H9 (cell line): ENCODE results near the gene OR1J4. TPM values are rescaled to one million over a fixed set of nuclear protein-coding genes. Genes with fewer than 3 reads are reported as not detected.
"Not testable (repeated sequence)": the region's sequence is repeated elsewhere in the genome, so short reads cannot be mapped to it uniquely, and the experiment has no call there.

Experiments
- DNase-seq: peaks from one replicate; pipeline ENCODE4 v3.0.0-alpha.2; 2017
- H2AFZ ChIP-seq: one replicate; pipeline ENCODE4 v1.6.1; 2013; ENCODE audit warnings: mild to moderate bottlenecking, low read length, control low read depth, moderate library complexity
- H2AK5ac ChIP-seq: 2 replicates; pipeline ENCODE4 v1.6.1; 2013; ENCODE audit warnings: low read length, control low read depth, mixed read lengths; ENCODE audit not compliant: insufficient read length
- H2BK120ac ChIP-seq: one replicate; pipeline ENCODE4 v1.6.1; 2013; ENCODE audit warnings: low read depth, mild to moderate bottlenecking, low read length, control low read depth, inconsistent platforms; ENCODE audit not compliant: poor library complexity, severe bottlenecking
- H2BK12ac ChIP-seq: 2 replicates; pipeline ENCODE4 v1.6.1; 2013; ENCODE audit warnings: low read length, control low read depth, mixed read lengths, low read depth; ENCODE audit not compliant: insufficient read length
- H2BK15ac ChIP-seq: 2 replicates; pipeline ENCODE4 v1.6.1; 2013; ENCODE audit warnings: low read depth, low read length, control low read depth
- H2BK20ac ChIP-seq: one replicate; pipeline ENCODE4 v1.6.1; 2013; ENCODE audit warnings: low read depth, mild to moderate bottlenecking, low read length, control low read depth, inconsistent platforms; ENCODE audit not compliant: poor library complexity, severe bottlenecking
- H2BK5ac ChIP-seq: 2 replicates; pipeline ENCODE4 v1.6.1; 2013; ENCODE audit warnings: low read length, control low read depth, mixed read lengths; ENCODE audit not compliant: insufficient read length
- H3K14ac ChIP-seq: 2 replicates; pipeline ENCODE4 v1.6.1; 2013; ENCODE audit warnings: low read length, control low read depth; ENCODE audit not compliant: insufficient read depth
- H3K18ac ChIP-seq: 2 replicates; pipeline ENCODE4 v1.6.1; 2013; ENCODE audit warnings: low read depth, mild to moderate bottlenecking, mixed read lengths, low read length, control low read depth; ENCODE audit not compliant: insufficient read length
- H3K23ac ChIP-seq: 2 replicates; pipeline ENCODE4 v1.6.1; 2013; ENCODE audit warnings: low read length, control low read depth, mixed read lengths, low read depth; ENCODE audit not compliant: insufficient read length
- H3K23me2 ChIP-seq: 2 replicates; pipeline ENCODE4 v1.6.1; 2013; ENCODE audit warnings: low read depth, mild to moderate bottlenecking, mixed read lengths, low read length, control low read depth; ENCODE audit not compliant: insufficient read length, poor library complexity, severe bottlenecking
- H3K27ac ChIP-seq: 2 replicates; pipeline ENCODE4 v1.5.1; 2013; ENCODE audit warnings: low read length, control low read depth, mixed read lengths, low read depth; ENCODE audit not compliant: insufficient read length
- H3K27me3 ChIP-seq: 2 replicates; pipeline ENCODE4 v1.6.1; 2013; ENCODE audit warnings: low read length, control low read depth, inconsistent platforms; ENCODE audit not compliant: insufficient read depth
- H3K4ac ChIP-seq: 2 replicates; pipeline ENCODE4 v1.6.1; 2013; ENCODE audit warnings: low read depth, mild to moderate bottlenecking, control low read depth, inconsistent platforms, low read length, moderate library complexity
- H3K4me1 ChIP-seq: 2 replicates; pipeline ENCODE4 v1.6.1; 2013; ENCODE audit warnings: low read length, control low read depth, inconsistent platforms; ENCODE audit not compliant: insufficient read depth
- H3K4me2 ChIP-seq: 2 replicates; pipeline ENCODE4 v1.6.1; 2013; ENCODE audit warnings: low read length, control low read depth, mixed read lengths; ENCODE audit not compliant: insufficient read length, insufficient read depth
- H3K56ac ChIP-seq: 2 replicates; pipeline ENCODE4 v1.6.1; 2013; ENCODE audit warnings: low read depth, mild to moderate bottlenecking, mixed read lengths, low read length, control low read depth; ENCODE audit not compliant: insufficient read length
- H3K79me1 ChIP-seq: 2 replicates; pipeline ENCODE4 v1.6.1; 2013; ENCODE audit warnings: low read depth, mild to moderate bottlenecking, moderate library complexity, low read length, control low read depth, inconsistent platforms; ENCODE audit not compliant: insufficient read depth, poor library complexity, severe bottlenecking
- H3K79me2 ChIP-seq: 2 replicates; pipeline ENCODE4 v1.6.1; 2013; ENCODE audit warnings: low read length, control low read depth, inconsistent platforms; ENCODE audit not compliant: insufficient read depth
- H3K9ac ChIP-seq: 2 replicates; pipeline ENCODE4 v1.6.1; 2013; ENCODE audit warnings: low read length, control low read depth, mixed read lengths; ENCODE audit not compliant: insufficient read length; ENCODE audit errors: extremely low read depth
- H3K9me3 ChIP-seq: one replicate; pipeline ENCODE4 v1.6.1; 2013; ENCODE audit warnings: low read depth, low read length, inconsistent platforms; ENCODE audit not compliant: control insufficient read depth
- H3T11ph ChIP-seq: one replicate; pipeline ENCODE4 v1.6.1; 2013; ENCODE audit warnings: mild to moderate bottlenecking, low read length, control low read depth, inconsistent platforms
- H4K20me1 ChIP-seq: one replicate; pipeline ENCODE4 v1.6.1; 2013; ENCODE audit not compliant: control insufficient read depth, insufficient read length, insufficient read depth
- H4K5ac ChIP-seq: 2 replicates; pipeline ENCODE4 v1.6.1; 2013; ENCODE audit warnings: low read depth, mild to moderate bottlenecking, mixed read lengths, low read length, control low read depth; ENCODE audit not compliant: insufficient read length
- H4K8ac ChIP-seq: replicated peaks from 2 replicates; pipeline ENCODE4 v1.6.1; 2013; ENCODE audit warnings: low read length, control low read depth, mixed read lengths, low read depth; ENCODE audit not compliant: insufficient read length
- H4K91ac ChIP-seq: 2 replicates; pipeline ENCODE4 v1.6.1; 2013; ENCODE audit warnings: low read depth, mild to moderate bottlenecking, moderate library complexity, mixed read lengths, low read length, control low read depth; ENCODE audit not compliant: insufficient read length
- H3K27ac Mint-ChIP-seq, 3 experiments: 2 replicates in 2 of 3; 3 replicates in 1 of 3; pipeline ENCODE4 v1.8.0; 2020 to 2021; ENCODE audit warnings: mixed read lengths in 3 of 3, mild to moderate bottlenecking in 1 of 3, moderate library complexity in 1 of 3
- H3K27me3 Mint-ChIP-seq: 2 replicates; pipeline ENCODE4 v1.8.0; 2021; ENCODE audit warnings: low read depth, mild to moderate bottlenecking, moderate library complexity, mixed read lengths
- H3K36me3 Mint-ChIP-seq, 3 experiments: 2 replicates in 2 of 3; 3 replicates in 1 of 3; pipeline ENCODE4 v1.8.0; 2020 to 2021; ENCODE audit warnings: low read depth in 3 of 3, mixed read lengths in 3 of 3; ENCODE audit not compliant: insufficient read depth in 1 of 3
- H3K4me1 Mint-ChIP-seq, 2 experiments: 2 replicates each; pipeline ENCODE4 v1.8.0; 2020; ENCODE audit warnings: mixed read lengths in 2 of 2
- H3K4me3 Mint-ChIP-seq, 2 experiments: 2 replicates in 1 of 2; 3 replicates in 1 of 2; pipeline ENCODE4 v1.8.0; 2020 to 2021; ENCODE audit warnings: mild to moderate bottlenecking in 2 of 2, mixed read lengths in 2 of 2, moderate library complexity in 1 of 2
- H3K9me3 Mint-ChIP-seq, 2 experiments: 2 replicates in 1 of 2; 3 replicates in 1 of 2; pipeline ENCODE4 v1.8.0; 2020; ENCODE audit warnings: mild to moderate bottlenecking in 2 of 2, mixed read lengths in 2 of 2, moderate library complexity in 1 of 2
- WGBS: extraction: QIAGEN DNeasy Blood & Tissue Kit; methylation state at CpG from one replicate; pipeline ENCODE4 v1.1.7; 2013; ENCODE audit warnings: missing lambda C conversion rate, low lambda C conversion rate, mixed read lengths; ENCODE audit not compliant: insufficient read length; ENCODE audit errors: extremely low coverage; 5-methylcytosine and 5-hydroxymethylcytosine counted together
- total RNA-seq: library from RNA; stranded (reverse); gene quantifications from 2 replicates; pipeline ENCODE4 v1.2.1, GENCODE V29; 2021
- TF ChIP-seq, protein P1 (sequence below): fragments of 200-600 bp; sonication (generic); conservative IDR thresholded peaks from 3 replicates; pipeline ENCODE4 v1.8.0; 2021; ENCODE audit warnings: antibody characterized with exemption, mild to moderate bottlenecking

The OR1J4 gene
- total RNA-seq, 1 experiment from 2014 or later, result not detected

DNA sequence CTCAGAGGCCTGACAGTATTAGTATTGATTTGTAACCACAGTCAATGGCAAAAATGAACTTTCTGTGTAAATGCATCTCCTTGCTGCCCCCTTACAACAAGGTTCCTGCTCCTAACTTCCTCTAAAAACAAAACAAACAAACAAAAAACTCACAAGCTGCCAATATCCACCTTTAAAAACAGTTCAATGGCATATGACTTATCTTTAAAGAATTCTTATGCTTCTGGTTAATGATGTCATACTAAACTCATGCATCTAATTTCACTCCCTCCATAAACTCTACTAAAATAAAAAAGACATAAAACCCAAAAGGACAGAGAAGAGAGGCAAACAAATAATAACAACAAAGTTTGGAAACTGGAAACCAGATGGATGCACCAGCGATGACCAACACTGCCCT is 17.2 kb downstream of the OR1J4 start:
- Histone ChIP-seq H3K18ac (no peak overlapping the region), H3K79me2 (no peaks in the 10 kb centered on the region)
- H3K9me3 Mint-ChIP-seq, result peaks cover 79% of the 10 kb centered on the region in 2 experiments

DNA sequence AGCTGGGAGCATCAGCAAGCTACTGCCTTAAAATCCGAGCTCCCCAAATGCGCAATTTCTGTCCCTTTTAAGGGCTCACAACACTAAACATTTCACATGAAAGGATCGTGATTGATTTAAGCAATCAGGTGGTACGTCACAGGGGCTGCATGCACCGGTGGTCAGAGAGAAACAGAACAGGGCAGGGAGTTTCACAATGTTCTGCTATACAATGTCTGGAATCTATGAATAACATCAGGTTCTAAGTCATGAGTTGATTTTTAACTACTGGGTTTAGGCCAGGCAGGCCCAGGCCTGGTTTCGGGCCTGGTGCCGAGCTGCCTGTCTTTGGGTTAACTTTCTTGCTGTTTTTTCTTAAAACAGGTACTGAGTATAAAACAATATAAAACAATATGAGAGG is 18.1 kb downstream of the OR1J4 start:
- not testable (repeated sequence) for H3K18ac ChIP-seq, H3K27me3 ChIP-seq, H3K27ac Mint-ChIP-seq, H3K27me3 Mint-ChIP-seq, H2BK120ac ChIP-seq, H3K14ac ChIP-seq, H3K23ac ChIP-seq, H2BK12ac ChIP-seq, H3K4me1 ChIP-seq, H3K79me1 ChIP-seq, H3K23me2 ChIP-seq, H4K91ac ChIP-seq, H4K20me1 ChIP-seq, H3K27ac ChIP-seq, H2AFZ ChIP-seq, H3K56ac ChIP-seq, H3K9ac ChIP-seq, H2BK5ac ChIP-seq, H3K4me3 Mint-ChIP-seq, DNase-seq, H3K4me2 ChIP-seq, H4K8ac ChIP-seq, H3K79me2 ChIP-seq, H4K5ac ChIP-seq, H3T11ph ChIP-seq, H2AK5ac ChIP-seq, H3K4me1 Mint-ChIP-seq, H3K4ac ChIP-seq, H2BK20ac ChIP-seq, H2BK15ac ChIP-seq
- peaks cover 24% of the 10 kb centered on the region for H3K9me3 ChIP-seq
- Mint-ChIP-seq H3K36me3 (peaks cover 0 to 31% (median 13%) of the 10 kb centered on the region in 3 experiments; a peak in 5 of 7 replicates), H3K9me3 (peaks cover 77 to 82% of the 10 kb centered on the region in 2 experiments)
- no CpG with 5 or more reads among the region's 7 CpGs for WGBS

More for the DNA sequence above, 17.2 kb downstream of the OR1J4 start:
- no peak overlapping the region for H2AFZ ChIP-seq
- TF ChIP-seq, protein P1, sequence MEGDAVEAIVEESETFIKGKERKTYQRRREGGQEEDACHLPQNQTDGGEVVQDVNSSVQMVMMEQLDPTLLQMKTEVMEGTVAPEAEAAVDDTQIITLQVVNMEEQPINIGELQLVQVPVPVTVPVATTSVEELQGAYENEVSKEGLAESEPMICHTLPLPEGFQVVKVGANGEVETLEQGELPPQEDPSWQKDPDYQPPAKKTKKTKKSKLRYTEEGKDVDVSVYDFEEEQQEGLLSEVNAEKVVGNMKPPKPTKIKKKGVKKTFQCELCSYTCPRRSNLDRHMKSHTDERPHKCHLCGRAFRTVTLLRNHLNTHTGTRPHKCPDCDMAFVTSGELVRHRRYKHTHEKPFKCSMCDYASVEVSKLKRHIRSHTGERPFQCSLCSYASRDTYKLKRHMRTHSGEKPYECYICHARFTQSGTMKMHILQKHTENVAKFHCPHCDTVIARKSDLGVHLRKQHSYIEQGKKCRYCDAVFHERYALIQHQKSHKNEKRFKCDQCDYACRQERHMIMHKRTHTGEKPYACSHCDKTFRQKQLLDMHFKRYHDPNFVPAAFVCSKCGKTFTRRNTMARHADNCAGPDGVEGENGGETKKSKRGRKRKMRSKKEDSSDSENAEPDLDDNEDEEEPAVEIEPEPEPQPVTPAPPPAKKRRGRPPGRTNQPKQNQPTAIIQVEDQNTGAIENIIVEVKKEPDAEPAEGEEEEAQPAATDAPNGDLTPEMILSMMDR, result no peak
- H3K27me3 Mint-ChIP-seq, result peaks cover 1% of the 10 kb centered on the region
- H3K9me3 ChIP-seq, result peaks cover 15% of the 10 kb centered on the region
- H4K8ac ChIP-seq, result no peak overlapping the region
- H3K56ac ChIP-seq, result no peak overlapping the region
- no peak overlapping the region for H2BK5ac ChIP-seq
- no peak overlapping the region for H3K4me2 ChIP-seq
- H4K5ac ChIP-seq, result no peak overlapping the region
- H3K27ac Mint-ChIP-seq, result no peak overlapping the region
- H3K4me1 ChIP-seq, result no peaks in the 10 kb centered on the region
- no peaks in the 10 kb centered on the region for H3K4me1 Mint-ChIP-seq
- H3K23me2 ChIP-seq, result no peaks in the 10 kb centered on the region
- H3K9ac ChIP-seq, result no peak overlapping the region
- H4K20me1 ChIP-seq, result no peaks in the 10 kb centered on the region
- no peak overlapping the region for H3K27ac ChIP-seq
- no peak overlapping the region for H2BK12ac ChIP-seq
- H3K36me3 Mint-ChIP-seq, result peaks cover 0 to 33% (median 13%) of the 10 kb centered on the region in 3 experiments; a peak in 5 of 7 replicates
- H3K4ac ChIP-seq, result no peak overlapping the region
- no peaks in the 10 kb centered on the region for H3K27me3 ChIP-seq
- H2BK120ac ChIP-seq, result no peak overlapping the region
- no peak for DNase-seq
- no peak overlapping the region for H3K14ac ChIP-seq
- no peaks in the 10 kb centered on the region for H3K79me1 ChIP-seq
- H2BK20ac ChIP-seq, result no peak overlapping the region
- no peak overlapping the region for H3T11ph ChIP-seq
- H2AK5ac ChIP-seq, result no peak overlapping the region
- H4K91ac ChIP-seq, result no peak overlapping the region
- no peak overlapping the region for H3K23ac ChIP-seq
- WGBS, result no CpG with 5 or more reads among the region's 1 CpG
- H3K4me3 Mint-ChIP-seq, result no peak overlapping the region
- H2BK15ac ChIP-seq, result no peak overlapping the region
